Measurements from ENCODE around the gene ING2.
"Not testable (repeated sequence)": the region's sequence is repeated elsewhere in the genome, so short reads cannot be mapped to it uniquely, and the experiment has no call there.

The ING2 gene

GRCh38 chr4:183471946-183472708 lies 32.7 kb upstream of the ING2 start:
- no peak overlapping the region for H3K27ac ChIP-seq (ENCODE audit: low read depth, low read length)

GRCh38 chr4:183478123-183478522 lies 26.7 kb upstream of the ING2 start:
- H3K27ac ChIP-seq (ENCODE audit: low read depth, low read length), result no peak overlapping the region
- H3K27me3 ChIP-seq (ENCODE audit: insufficient read depth, low read length), result no peaks in the 10 kb centered on the region
- no peaks in the 10 kb centered on the region for H3K36me3 ChIP-seq (ENCODE audit: insufficient read depth, low read length)
- H3K79me2 ChIP-seq (ENCODE audit: control insufficient read depth, insufficient read depth, low read length, unreplicated experiment), result no peaks in the 10 kb centered on the region
- no peak overlapping the region for H2AFZ ChIP-seq (ENCODE audit: low read length, unreplicated experiment)
- peak overlapping the region; percentile 26 for H3K4me3 ChIP-seq (ENCODE audit: low read depth, low read length)
- H3K4me1 ChIP-seq (ENCODE audit: control insufficient read depth, insufficient read depth, low read length, unreplicated experiment), result no peaks in the 10 kb centered on the region

More at GRCh38 chr4:183471946-183472708, 32.7 kb upstream of the ING2 start:
- Histone ChIP-seq H3K4me1 (ENCODE audit: control insufficient read depth, insufficient read depth, low read length, unreplicated experiment) (peaks cover 5% of the 10 kb centered on the region), H3K27me3 (ENCODE audit: insufficient read depth, low read length) (no peaks in the 10 kb centered on the region), H3K79me2 (ENCODE audit: control insufficient read depth, insufficient read depth, low read length, unreplicated experiment) (no peaks in the 10 kb centered on the region), H3K36me3 (ENCODE audit: insufficient read depth, low read length) (no peaks in the 10 kb centered on the region), H2AFZ (ENCODE audit: low read length, unreplicated experiment) (no peak overlapping the region), H3K4me3 (ENCODE audit: low read depth, low read length) (no peak overlapping the region)

- H2AFZ ChIP-seq (ENCODE audit: low read length, unreplicated experiment), result no peak overlapping the region
- H3K27me3 ChIP-seq (ENCODE audit: insufficient read depth, low read length), result no peaks in the 10 kb centered on the region
- no peaks in the 10 kb centered on the region for H3K4me1 ChIP-seq (ENCODE audit: control insufficient read depth, insufficient read depth, low read length, unreplicated experiment)
- no peak overlapping the region for H3K27ac ChIP-seq (ENCODE audit: low read depth, low read length)
- no peak overlapping the region for H3K4me3 ChIP-seq (ENCODE audit: low read depth, low read length)
- no peaks in the 10 kb centered on the region for H3K36me3 ChIP-seq (ENCODE audit: insufficient read depth, low read length)
- no peaks in the 10 kb centered on the region for H3K79me2 ChIP-seq (ENCODE audit: control insufficient read depth, insufficient read depth, low read length, unreplicated experiment)
Measured at GRCh38 chr4:183478926-183479325, 25.9 kb upstream of the ING2 start.

- not testable (repeated sequence) for H3K4me3 ChIP-seq (ENCODE audit: low read depth, low read length); H3K27ac ChIP-seq (ENCODE audit: low read depth, low read length); H3K4me1 ChIP-seq (ENCODE audit: control insufficient read depth, insufficient read depth, low read length, unreplicated experiment); H3K27me3 ChIP-seq (ENCODE audit: insufficient read depth, low read length); H3K79me2 ChIP-seq (ENCODE audit: control insufficient read depth, insufficient read depth, low read length, unreplicated experiment); H3K36me3 ChIP-seq (ENCODE audit: insufficient read depth, low read length); H2AFZ ChIP-seq (ENCODE audit: low read length, unreplicated experiment)
Measured at GRCh38 chr4:183482515-183483095, 22.3 kb upstream of the ING2 start.

GRCh38 chr4:183483997-183484396 lies 20.9 kb upstream of the ING2 start:
- H3K4me3 ChIP-seq (ENCODE audit: low read depth, low read length), result no peak overlapping the region
- H3K79me2 ChIP-seq (ENCODE audit: control insufficient read depth, insufficient read depth, low read length, unreplicated experiment), result no peaks in the 10 kb centered on the region
- no peaks in the 10 kb centered on the region for H3K4me1 ChIP-seq (ENCODE audit: control insufficient read depth, insufficient read depth, low read length, unreplicated experiment)
- H2AFZ ChIP-seq (ENCODE audit: low read length, unreplicated experiment), result no peak overlapping the region
- no peak overlapping the region for H3K27ac ChIP-seq (ENCODE audit: low read depth, low read length)
- H3K27me3 ChIP-seq (ENCODE audit: insufficient read depth, low read length), result no peaks in the 10 kb centered on the region
- no peaks in the 10 kb centered on the region for H3K36me3 ChIP-seq (ENCODE audit: insufficient read depth, low read length)

- Histone ChIP-seq H2AFZ (ENCODE audit: low read length, unreplicated experiment) (no peak overlapping the region), H3K4me3 (ENCODE audit: low read depth, low read length) (no peak overlapping the region), H3K27ac (ENCODE audit: low read depth, low read length) (peak overlapping the region; percentile 25), H3K4me1 (ENCODE audit: control insufficient read depth, insufficient read depth, low read length, unreplicated experiment) (no peaks in the 10 kb centered on the region), H3K27me3 (ENCODE audit: insufficient read depth, low read length) (no peaks in the 10 kb centered on the region), H3K79me2 (ENCODE audit: control insufficient read depth, insufficient read depth, low read length, unreplicated experiment) (no peaks in the 10 kb centered on the region), H3K36me3 (ENCODE audit: insufficient read depth, low read length) (no peaks in the 10 kb centered on the region)
Measured at GRCh38 chr4:183485411-183486160, 19.3 kb upstream of the ING2 start.

GRCh38 chr4:183492791-183493222 lies 12.1 kb upstream of the ING2 start:
- peak overlapping the region; percentile 43 for H3K27ac ChIP-seq (ENCODE audit: low read depth, low read length)
- peaks cover 11% of the 10 kb centered on the region for H3K36me3 ChIP-seq (ENCODE audit: insufficient read depth, low read length)
- H3K27me3 ChIP-seq (ENCODE audit: insufficient read depth, low read length), result no peaks in the 10 kb centered on the region
- no peaks in the 10 kb centered on the region for H3K79me2 ChIP-seq (ENCODE audit: control insufficient read depth, insufficient read depth, low read length, unreplicated experiment)
- peaks cover 4% of the 10 kb centered on the region for H3K4me1 ChIP-seq (ENCODE audit: control insufficient read depth, insufficient read depth, low read length, unreplicated experiment)
- no peak overlapping the region for H2AFZ ChIP-seq (ENCODE audit: low read length, unreplicated experiment)
- H3K4me3 ChIP-seq (ENCODE audit: low read depth, low read length), result no peak overlapping the region

GRCh38 chr4:183493246-183493645 lies 11.6 kb upstream of the ING2 start:
- no peaks in the 10 kb centered on the region for H3K27me3 ChIP-seq (ENCODE audit: insufficient read depth, low read length)
- peak overlapping the region; percentile 43 for H3K27ac ChIP-seq (ENCODE audit: low read depth, low read length)
- no peaks in the 10 kb centered on the region for H3K79me2 ChIP-seq (ENCODE audit: control insufficient read depth, insufficient read depth, low read length, unreplicated experiment)
- H3K4me1 ChIP-seq (ENCODE audit: control insufficient read depth, insufficient read depth, low read length, unreplicated experiment), result peaks cover 4% of the 10 kb centered on the region
- H2AFZ ChIP-seq (ENCODE audit: low read length, unreplicated experiment), result no peak overlapping the region
- H3K4me3 ChIP-seq (ENCODE audit: low read depth, low read length), result no peak overlapping the region
- peaks cover 11% of the 10 kb centered on the region for H3K36me3 ChIP-seq (ENCODE audit: insufficient read depth, low read length)

GRCh38 chr4:183495184-183495583 lies 9.7 kb upstream of the ING2 start:
- peaks cover 11% of the 10 kb centered on the region for H3K36me3 ChIP-seq (ENCODE audit: insufficient read depth, low read length)
- H3K27me3 ChIP-seq (ENCODE audit: insufficient read depth, low read length), result no peaks in the 10 kb centered on the region
- no peak overlapping the region for H3K27ac ChIP-seq (ENCODE audit: low read depth, low read length)
- no peak overlapping the region for H2AFZ ChIP-seq (ENCODE audit: low read length, unreplicated experiment)
- peaks cover 2% of the 10 kb centered on the region for H3K79me2 ChIP-seq (ENCODE audit: control insufficient read depth, insufficient read depth, low read length, unreplicated experiment)
- H3K4me3 ChIP-seq (ENCODE audit: low read depth, low read length), result no peak overlapping the region
- peaks cover 4% of the 10 kb centered on the region for H3K4me1 ChIP-seq (ENCODE audit: control insufficient read depth, insufficient read depth, low read length, unreplicated experiment)

GRCh38 chr4:183499389-183499788 lies 5.5 kb upstream of the ING2 start:
- H2AFZ ChIP-seq (ENCODE audit: low read length, unreplicated experiment), result no peak overlapping the region
- peaks cover 12% of the 10 kb centered on the region for H3K4me1 ChIP-seq (ENCODE audit: control insufficient read depth, insufficient read depth, low read length, unreplicated experiment)

More at GRCh38 chr4:183499389-183499788, 5.5 kb upstream of the ING2 start:
- no peaks in the 10 kb centered on the region for H3K27me3 ChIP-seq (ENCODE audit: insufficient read depth, low read length)
- H3K79me2 ChIP-seq (ENCODE audit: control insufficient read depth, insufficient read depth, low read length, unreplicated experiment), result peaks cover 16% of the 10 kb centered on the region
- no peak overlapping the region for H3K4me3 ChIP-seq (ENCODE audit: low read depth, low read length)
- no peak overlapping the region for H3K27ac ChIP-seq (ENCODE audit: low read depth, low read length)
- H3K36me3 ChIP-seq (ENCODE audit: insufficient read depth, low read length), result no peaks in the 10 kb centered on the region; the same call in 1 of the 2 replicates

Data from ACC112 (cell line).